Endodermal cell (in vitro differentiated cells): ENCODE data around the gene GTF2F2. TPM values are rescaled to one million over a fixed set of nuclear protein-coding genes. Genes with fewer than 3 reads are reported as not detected.
A peak's percentile ranks its signal among the peaks of the same experiment; 100 is the strongest.

Experiments used
- DNase-seq: peaks from one replicate; pipeline ENCODE4 v3.0.0-alpha.2; 2017
- H3K27ac ChIP-seq: 2 replicates; pipeline ENCODE4 v1.5.1; 2013; ENCODE audit warnings: mild to moderate bottlenecking, low read depth, low read length, moderate library complexity
- H3K27me3 ChIP-seq: 2 replicates; pipeline ENCODE4 v1.6.1; 2013; ENCODE audit warnings: mild to moderate bottlenecking, low read length, moderate library complexity; ENCODE audit not compliant: insufficient read depth, control insufficient read depth, poor library complexity, severe bottlenecking
- H3K36me3 ChIP-seq: 2 replicates; pipeline ENCODE4 v1.7.0; 2013; ENCODE audit warnings: mild to moderate bottlenecking, low read length, moderate library complexity; ENCODE audit not compliant: control insufficient read depth, insufficient read depth
- H3K4me1 ChIP-seq: one replicate; pipeline ENCODE4 v1.7.0; 2013; ENCODE audit warnings: low read length; ENCODE audit not compliant: control insufficient read depth, insufficient read depth
- H3K4me3 ChIP-seq: 2 replicates; pipeline ENCODE4 v1.5.1; 2013; ENCODE audit warnings: mild to moderate bottlenecking, low read length, moderate library complexity
- H3K9ac ChIP-seq: 2 replicates; pipeline ENCODE4 v1.6.1; 2013; ENCODE audit warnings: mild to moderate bottlenecking, low read length, moderate library complexity; ENCODE audit not compliant: poor library complexity, severe bottlenecking; ENCODE audit errors: extremely low read depth
- H3K9me3 ChIP-seq: 2 replicates; pipeline ENCODE4 v1.6.1; 2013; ENCODE audit warnings: mild to moderate bottlenecking, low read length, moderate library complexity; ENCODE audit not compliant: control insufficient read depth
- H3K27ac Mint-ChIP-seq: 2 replicates; pipeline ENCODE4 v1.8.0; 2020; ENCODE audit warnings: mixed read lengths
- H3K27me3 Mint-ChIP-seq: 2 replicates; pipeline ENCODE4 v1.8.0; 2021; ENCODE audit warnings: mild to moderate bottlenecking, mixed read lengths; ENCODE audit not compliant: insufficient read depth
- H3K36me3 Mint-ChIP-seq: 2 replicates; pipeline ENCODE4 v1.8.0; 2020; ENCODE audit warnings: low read depth, mixed read lengths
- H3K4me1 Mint-ChIP-seq: 2 replicates; pipeline ENCODE4 v1.8.0; 2020; ENCODE audit warnings: mixed read lengths
- H3K4me3 Mint-ChIP-seq: 2 replicates; pipeline ENCODE4 v1.8.0; 2020; ENCODE audit warnings: mild to moderate bottlenecking, moderate library complexity, mixed read lengths
- H3K9me3 Mint-ChIP-seq: 2 replicates; pipeline ENCODE4 v1.8.0; 2020; ENCODE audit warnings: mild to moderate bottlenecking, mixed read lengths
- CTCF ChIP-seq: fragments of 200-600 bp; sonication (generic); conservative IDR thresholded peaks from 2 replicates; pipeline ENCODE4 v1.5.0; 2021; ENCODE audit warnings: antibody characterized with exemption, mild to moderate bottlenecking
- WGBS, 2 experiments: methylation state at CpG; one replicate each; pipeline versions ENCODE4 v1.1.5 to v1.1.7; 2013; ENCODE audit warnings: missing lambda C conversion rate in 2 of 2, mixed read lengths in 1 of 2; ENCODE audit not compliant: insufficient coverage in 1 of 2, insufficient read length in 1 of 2; 5-methylcytosine and 5-hydroxymethylcytosine counted together
- total RNA-seq, 2 donors: library from RNA; stranded (reverse); fragmentation: NEBNext Ultra II Directional in 1 of 2; extraction: Animal tissue kit (Norgen Biotek cat#: 25700) in 1 of 2; gene quantifications; 2 replicates in 1 of 2; 3 replicates in 1 of 2; pipeline ENCODE4 v1.2.1, GENCODE V29; 2021

GTF2F2 gene
- total RNA-seq, 2 donors from 2014 or later: 27.0 to 27.4 TPM

GRCh38 chr13:45254396-45254795, 134.1 kb downstream of the GTF2F2 start:
- no peak for DNase-seq
- no peak overlapping the region for H3K27ac ChIP-seq
- peaks cover 23% of the 10 kb centered on the region for H3K4me1 Mint-ChIP-seq
- H3K4me1 ChIP-seq: peaks cover 13% of the 10 kb centered on the region
- no peaks in the 10 kb centered on the region for H3K27me3 Mint-ChIP-seq
- no peak overlapping the region for H3K4me3 ChIP-seq
- H3K36me3 Mint-ChIP-seq: peaks cover 13% of the 10 kb centered on the region
- H3K4me3 Mint-ChIP-seq: no peak overlapping the region
- peaks cover 9% of the 10 kb centered on the region for H3K36me3 ChIP-seq
- no peak overlapping the region for H3K27ac Mint-ChIP-seq
- H3K9me3 Mint-ChIP-seq: no peaks in the 10 kb centered on the region
- no peaks in the 10 kb centered on the region for H3K9me3 ChIP-seq
- H3K27me3 ChIP-seq: no peaks in the 10 kb centered on the region
- H3K9ac ChIP-seq: no peak overlapping the region
- 100% methylated on average over 1 to 2 of the region's 2 CpGs for WGBS, 2 experiments
- no peak for TF ChIP-seq CTCF

GRCh38 chr13:45255247-45255987, 135.1 kb downstream of the GTF2F2 start:
- peak overlapping the region; percentile 71 for H3K27ac Mint-ChIP-seq
- H3K27ac ChIP-seq: no peak overlapping the region
- no peaks in the 10 kb centered on the region for H3K27me3 Mint-ChIP-seq
- peaks cover 13% of the 10 kb centered on the region for H3K36me3 Mint-ChIP-seq
- H3K9ac ChIP-seq: no peak overlapping the region
- H3K27me3 ChIP-seq: no peaks in the 10 kb centered on the region
- 71% methylated on average over 1 of the region's 1 CpG; no CpG with 5 or more reads in 1 of the 2 experiments for WGBS, 2 experiments
- TF ChIP-seq CTCF: no peak
- DNase-seq: no peak
- peaks cover 9% of the 10 kb centered on the region for H3K36me3 ChIP-seq
- H3K4me1 Mint-ChIP-seq: peaks cover 14% of the 10 kb centered on the region
- no peaks in the 10 kb centered on the region for H3K9me3 ChIP-seq
- H3K4me1 ChIP-seq: peaks cover 9% of the 10 kb centered on the region
- H3K4me3 ChIP-seq: peak overlapping the region; percentile 9
- H3K9me3 Mint-ChIP-seq: no peaks in the 10 kb centered on the region
- no peak overlapping the region for H3K4me3 Mint-ChIP-seq

GRCh38 chr13:45256254-45256653, 135.9 kb downstream of the GTF2F2 start:
- peaks cover 9% of the 10 kb centered on the region for H3K36me3 ChIP-seq
- no peak for TF ChIP-seq CTCF
- H3K4me3 ChIP-seq: no peak overlapping the region
- no peaks in the 10 kb centered on the region for H3K9me3 Mint-ChIP-seq
- no peak overlapping the region for H3K27ac Mint-ChIP-seq
- H3K4me3 Mint-ChIP-seq: no peak overlapping the region
- no peaks in the 10 kb centered on the region for H3K27me3 Mint-ChIP-seq
- no peak overlapping the region for H3K9ac ChIP-seq
- H3K4me1 Mint-ChIP-seq: peaks cover 11% of the 10 kb centered on the region
- H3K27ac ChIP-seq: no peak overlapping the region
- H3K27me3 ChIP-seq: no peaks in the 10 kb centered on the region
- DNase-seq: no peak
- peaks cover 7% of the 10 kb centered on the region for H3K4me1 ChIP-seq
- 100% methylated on average over 1 of the region's 1 CpG; no CpG with 5 or more reads in 1 of the 2 experiments for WGBS, 2 experiments
- peaks cover 13% of the 10 kb centered on the region for H3K36me3 Mint-ChIP-seq
- H3K9me3 ChIP-seq: no peaks in the 10 kb centered on the region
